Dendritic cell treated with granulocyte-macrophage colony-stimulating factor and Interleukin-4, amounts not matched to agents 40 ng/mL and 50 ng/mL, for 4 days (primary cell): ENCODE results near the gene PAX5.

Source experiments
- H3K27ac Mint-ChIP-seq: one replicate; pipeline ENCODE4 v1.8.0; 2022; ENCODE audit warnings: mild to moderate bottlenecking, mixed read lengths
- H3K27me3 Mint-ChIP-seq: one replicate; pipeline ENCODE4 v1.8.0; 2022; ENCODE audit warnings: mild to moderate bottlenecking, mixed read lengths
- H3K36me3 Mint-ChIP-seq: one replicate; pipeline ENCODE4 v1.8.0; 2022; ENCODE audit warnings: low read depth, mixed read lengths
- H3K4me1 Mint-ChIP-seq: one replicate; pipeline ENCODE4 v1.8.0; 2022; ENCODE audit warnings: low read depth, mixed read lengths
- H3K4me3 Mint-ChIP-seq: one replicate; pipeline ENCODE4 v1.8.0; 2022; ENCODE audit warnings: mild to moderate bottlenecking, moderate library complexity, mixed read lengths
- H3K9me3 Mint-ChIP-seq: one replicate; pipeline ENCODE4 v1.8.0; 2022; ENCODE audit warnings: mixed read lengths
- intact Hi-C: fragments of 100-400 bp; cut with micrococcal nuclease; formaldehyde crosslinking; loops from one replicate; pipeline ENCODE4 v1.15.0; 2022

The PAX5 gene

DNA sequence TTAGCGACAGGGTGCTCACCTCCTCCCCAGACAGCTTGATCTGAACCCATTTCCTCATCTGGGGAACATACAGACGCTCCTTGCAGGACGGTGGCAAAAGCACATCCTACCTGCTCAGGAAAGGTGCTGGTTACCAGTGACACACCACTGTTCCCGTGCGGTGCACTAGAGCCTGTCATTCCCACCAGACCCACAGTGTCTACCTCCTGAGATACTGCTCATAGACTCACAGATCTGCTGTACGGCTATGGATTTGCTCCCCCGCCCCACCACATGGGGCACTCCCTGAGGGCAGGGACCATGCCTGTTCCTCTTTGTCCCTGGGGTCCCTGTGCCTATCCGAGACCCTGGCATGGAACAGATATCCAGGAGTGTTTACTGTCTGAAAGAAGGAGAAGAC is 208.9 kb downstream of the PAX5 start:
- no peaks in the 10 kb centered on the region for H3K4me1 Mint-ChIP-seq
- intact Hi-C loops, result no loop called here
- H3K27me3 Mint-ChIP-seq, result peaks cover 3% of the 10 kb centered on the region
- no peaks in the 10 kb centered on the region for H3K9me3 Mint-ChIP-seq
- no peak overlapping the region for H3K4me3 Mint-ChIP-seq
- no peaks in the 10 kb centered on the region for H3K36me3 Mint-ChIP-seq
- H3K27ac Mint-ChIP-seq, result no peak overlapping the region

DNA sequence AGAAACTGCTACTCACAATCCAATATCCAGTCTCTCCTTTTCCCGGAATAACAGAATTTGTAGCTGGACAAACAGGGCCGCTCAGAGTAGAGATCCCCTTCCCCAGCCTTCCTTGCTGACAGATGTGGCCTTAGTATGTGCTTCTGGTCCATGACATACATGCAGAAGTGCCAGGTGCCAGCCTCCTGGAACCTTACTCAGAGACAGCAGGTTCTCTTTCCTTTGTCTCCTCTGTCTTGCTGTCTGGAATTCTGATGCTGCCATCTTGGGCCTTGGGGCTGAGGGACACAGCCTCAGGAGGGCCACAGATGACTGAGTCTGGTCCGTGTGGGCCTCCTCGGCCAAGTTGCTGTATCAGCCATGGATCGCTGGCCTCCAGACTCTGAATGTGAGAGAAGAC is 210.1 kb downstream of the PAX5 start:
- Mint-ChIP-seq H3K4me1 (no peaks in the 10 kb centered on the region), H3K9me3 (no peaks in the 10 kb centered on the region), H3K27me3 (peaks cover 14% of the 10 kb centered on the region), H3K27ac (no peak overlapping the region), H3K4me3 (no peak overlapping the region), H3K36me3 (no peaks in the 10 kb centered on the region)
- intact Hi-C loops, result no loop called here

DNA sequence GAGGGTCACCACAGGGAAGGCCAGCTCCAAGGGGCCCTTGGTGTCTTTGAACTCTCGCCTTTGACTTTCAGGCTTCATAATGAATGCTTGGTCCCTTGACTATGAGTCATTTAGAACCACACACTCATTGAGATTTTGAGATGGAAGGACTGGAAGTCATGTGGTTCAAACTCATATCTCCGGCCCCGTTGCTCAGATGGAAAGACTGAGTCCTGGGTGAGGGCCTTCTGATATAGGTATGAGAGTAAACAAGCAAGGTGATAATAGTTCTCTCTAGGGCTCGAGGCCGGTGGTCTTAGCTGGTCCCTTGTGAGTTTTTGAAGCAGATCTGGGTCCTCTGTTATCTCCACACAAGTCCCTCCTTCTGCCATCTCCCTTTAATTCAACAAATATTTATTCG is 210.6 kb downstream of the PAX5 start:
- Mint-ChIP-seq H3K27me3 (peaks cover 18% of the 10 kb centered on the region), H3K36me3 (no peaks in the 10 kb centered on the region), H3K9me3 (no peaks in the 10 kb centered on the region), H3K4me3 (no peak overlapping the region), H3K27ac (no peak overlapping the region), H3K4me1 (peaks cover 4% of the 10 kb centered on the region)
- intact Hi-C loops, result no loop called here

DNA sequence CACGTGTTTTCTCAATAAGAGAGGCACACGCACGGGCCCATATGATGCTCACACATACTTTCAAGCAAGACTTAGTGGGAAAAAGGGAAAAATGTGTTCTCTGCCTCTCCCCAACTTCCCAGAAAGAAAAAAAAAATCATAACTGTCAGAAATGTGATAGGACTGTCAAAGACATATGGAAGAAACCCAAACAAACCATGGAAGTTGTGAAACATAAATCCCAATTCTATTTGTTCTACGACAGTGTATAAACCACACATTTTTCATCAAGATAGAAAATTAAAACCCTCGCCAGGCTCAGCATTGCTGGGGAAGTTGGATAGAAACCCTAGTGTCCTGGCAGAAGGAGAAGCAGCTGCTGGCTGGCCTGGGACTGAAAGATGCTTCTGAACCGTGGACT is 211.9 kb downstream of the PAX5 start:
- Mint-ChIP-seq H3K36me3 (no peaks in the 10 kb centered on the region), H3K4me3 (no peak overlapping the region), H3K9me3 (no peaks in the 10 kb centered on the region), H3K4me1 (peaks cover 9% of the 10 kb centered on the region), H3K27ac (no peak overlapping the region), H3K27me3 (peaks cover 31% of the 10 kb centered on the region)
- intact Hi-C loops, result no loop called here

DNA sequence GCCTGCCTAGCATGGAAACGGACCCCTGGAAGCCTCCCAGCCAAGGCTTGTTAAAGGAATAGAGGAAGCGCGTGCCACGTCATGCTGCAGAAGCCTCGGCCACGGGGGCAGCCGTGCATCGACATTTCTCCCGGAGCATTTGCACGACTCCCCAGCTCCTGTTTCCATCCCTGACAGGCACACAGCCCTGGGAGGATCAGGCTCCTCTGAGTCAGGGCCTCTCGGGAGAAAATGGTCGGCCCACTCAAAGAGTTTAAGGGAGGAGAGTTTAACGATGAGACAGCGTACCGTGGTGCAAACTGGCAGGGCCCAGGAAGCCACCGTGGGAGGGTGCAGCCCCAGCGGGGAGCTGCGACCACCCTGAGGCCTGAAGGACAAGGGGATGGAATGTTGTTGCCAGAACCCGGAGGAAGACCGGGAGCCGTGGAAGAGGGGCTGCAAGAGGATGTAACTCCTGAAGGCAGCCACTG is 213.6 kb downstream of the PAX5 start:
- H3K27ac Mint-ChIP-seq, result no peak overlapping the region
- H3K27me3 Mint-ChIP-seq, result peaks cover 35% of the 10 kb centered on the region
- peaks cover 9% of the 10 kb centered on the region for H3K4me1 Mint-ChIP-seq
- no peaks in the 10 kb centered on the region for H3K36me3 Mint-ChIP-seq
- H3K4me3 Mint-ChIP-seq, result no peak overlapping the region
- no peaks in the 10 kb centered on the region for H3K9me3 Mint-ChIP-seq
- intact Hi-C loops, result no loop called here

DNA sequence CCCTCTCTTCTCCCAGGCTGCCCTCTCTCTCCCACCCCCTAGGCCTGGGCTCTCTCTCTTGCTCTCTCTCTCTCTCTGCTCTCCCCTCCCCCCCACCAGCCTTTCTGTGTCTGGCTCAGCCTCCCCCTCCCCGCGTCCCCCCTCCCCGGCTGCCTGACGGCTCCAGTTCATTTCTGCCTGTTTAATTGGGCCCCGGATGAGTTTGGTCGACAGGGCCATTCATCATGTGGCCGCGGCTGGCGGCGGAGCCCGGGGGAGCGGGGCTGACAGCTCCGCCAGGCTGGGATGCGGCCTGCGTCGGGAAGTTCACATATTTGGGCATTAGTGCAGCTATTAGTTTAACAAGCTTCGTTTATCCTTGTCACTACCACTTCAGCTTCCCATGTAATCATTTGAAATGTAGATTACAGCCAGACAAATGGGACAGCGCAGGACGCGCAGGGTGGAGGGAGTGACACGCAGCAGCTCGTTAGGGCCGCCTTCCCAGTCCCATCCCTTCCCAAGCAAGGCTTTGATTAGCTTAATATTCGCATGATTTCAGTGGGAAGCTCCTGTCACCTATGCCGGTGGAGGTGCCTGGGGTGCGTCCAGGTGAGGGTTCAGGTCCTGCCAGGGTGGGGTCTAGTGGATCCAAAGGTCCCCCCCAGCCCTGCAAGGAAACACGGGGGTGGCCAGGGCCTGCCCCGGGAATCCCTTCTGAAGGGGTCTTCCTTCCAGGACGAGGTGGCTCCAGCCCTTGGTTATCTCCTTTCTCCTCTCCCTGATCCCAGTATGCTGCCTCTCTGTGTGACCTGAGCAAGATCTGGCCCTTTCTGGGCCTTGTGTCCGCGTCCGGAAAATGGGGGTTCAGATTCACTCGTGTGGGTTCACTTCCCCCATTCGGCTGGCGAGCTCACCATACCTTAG is 214.8 kb downstream of the PAX5 start:
- Mint-ChIP-seq H3K36me3 (no peaks in the 10 kb centered on the region), H3K27ac (no peak overlapping the region), H3K4me1 (peaks cover 9% of the 10 kb centered on the region), H3K9me3 (no peaks in the 10 kb centered on the region), H3K27me3 (peaks cover 35% of the 10 kb centered on the region), H3K4me3 (no peak overlapping the region)
- intact Hi-C loops, result no loop called here

DNA sequence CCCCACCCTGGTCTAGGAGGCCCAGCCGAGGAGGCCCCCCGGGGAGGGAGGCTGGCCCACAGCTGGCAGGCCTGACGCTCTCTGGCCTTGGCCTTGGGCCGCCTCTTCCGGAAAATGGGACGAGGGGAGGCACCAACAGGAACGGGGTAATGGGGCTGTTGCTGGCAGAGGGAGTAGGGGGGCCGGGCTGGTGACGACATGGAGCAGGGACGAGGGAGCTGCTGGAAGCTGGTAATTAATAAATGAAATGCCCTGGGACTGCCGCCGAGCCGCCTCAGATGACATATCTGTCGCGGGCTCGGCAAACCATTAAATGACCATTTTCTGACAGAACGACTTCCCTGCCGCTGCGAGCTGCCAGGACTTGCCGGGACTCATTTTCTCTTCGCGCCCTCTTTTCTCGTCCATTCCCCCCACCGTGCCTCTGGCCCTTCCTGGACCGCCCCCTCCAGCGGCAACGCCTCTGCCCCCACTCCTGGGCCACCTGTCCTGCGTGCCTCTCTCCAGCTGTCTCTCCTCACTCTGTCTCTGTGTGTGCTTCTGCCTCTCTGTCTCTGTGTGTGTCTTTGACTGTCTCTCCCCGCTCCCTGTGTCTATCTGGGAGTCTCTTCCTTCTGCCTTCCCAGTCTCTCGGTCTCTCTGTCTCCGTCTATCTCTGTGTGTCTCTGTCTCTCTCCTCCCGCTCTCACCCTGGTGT is 215.7 kb downstream of the PAX5 start:
- Mint-ChIP-seq H3K9me3 (no peaks in the 10 kb centered on the region), H3K36me3 (no peaks in the 10 kb centered on the region), H3K4me3 (peak overlapping the region; percentile 21), H3K4me1 (peaks cover 9% of the 10 kb centered on the region), H3K27me3 (peaks cover 35% of the 10 kb centered on the region), H3K27ac (no peak overlapping the region)
- intact Hi-C loops, result no loop called here

DNA sequence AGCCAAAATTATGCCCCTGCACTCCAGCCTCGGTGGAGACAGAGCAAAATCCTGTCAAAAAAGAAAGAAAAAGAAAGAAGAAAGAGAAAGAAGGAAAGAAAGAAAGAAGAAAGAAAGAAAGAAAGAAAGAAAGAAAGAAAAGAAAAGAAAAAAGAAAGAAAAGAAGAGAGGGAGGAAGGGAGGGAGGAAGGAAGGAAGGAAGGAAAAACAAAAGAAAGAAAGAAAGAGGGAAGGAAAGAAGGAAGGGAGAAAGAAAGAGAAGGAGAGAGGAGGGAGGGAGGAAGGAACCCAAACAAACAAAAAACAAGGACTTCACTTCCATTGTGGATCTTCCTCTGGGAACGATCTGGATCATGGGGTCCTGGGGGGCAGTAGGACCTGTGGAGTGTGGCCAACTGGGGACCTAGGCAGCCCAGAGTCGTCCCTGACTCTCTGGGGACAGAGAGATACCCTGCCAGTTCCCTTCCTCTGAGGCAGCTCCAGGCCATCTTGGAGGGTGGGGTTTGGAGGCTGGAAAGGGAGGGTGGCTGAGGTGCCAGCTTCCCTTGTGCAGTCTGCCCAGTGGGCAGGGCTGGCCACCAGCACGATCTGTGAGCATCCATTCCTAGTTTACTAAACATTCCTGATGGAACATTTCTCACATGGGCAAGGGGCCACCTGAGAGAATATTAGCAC is 216.8 kb downstream of the PAX5 start:
- no peak overlapping the region for H3K4me3 Mint-ChIP-seq
- peaks cover 35% of the 10 kb centered on the region for H3K27me3 Mint-ChIP-seq
- H3K27ac Mint-ChIP-seq, result no peak overlapping the region
- H3K36me3 Mint-ChIP-seq, result no peaks in the 10 kb centered on the region
- H3K4me1 Mint-ChIP-seq, result peaks cover 9% of the 10 kb centered on the region
- intact Hi-C loops, result no loop called here
- H3K9me3 Mint-ChIP-seq, result no peaks in the 10 kb centered on the region

DNA sequence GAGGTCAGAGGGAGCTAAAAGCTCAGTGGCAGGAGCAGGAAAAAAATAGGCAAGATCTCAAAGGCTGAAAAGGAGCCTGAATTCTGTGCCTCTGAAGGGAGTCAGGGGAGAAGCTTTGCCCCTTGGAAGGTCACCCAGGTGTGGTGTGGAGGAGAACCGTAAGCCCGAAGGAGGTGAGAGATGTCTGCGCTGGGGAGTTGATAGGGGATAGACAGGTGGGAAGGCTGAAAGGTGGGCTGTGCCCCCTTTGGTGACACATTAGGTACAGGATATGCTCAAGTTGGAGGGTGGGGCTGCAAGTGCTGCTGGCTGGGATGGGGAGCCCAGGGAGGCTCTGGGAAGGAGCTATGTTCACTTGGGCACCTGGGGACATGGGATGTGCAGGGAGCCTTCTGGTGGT is 217.7 kb downstream of the PAX5 start:
- intact Hi-C loops, result no loop called here
- Mint-ChIP-seq H3K27me3 (peaks cover 35% of the 10 kb centered on the region), H3K27ac (no peak overlapping the region)

DNA sequence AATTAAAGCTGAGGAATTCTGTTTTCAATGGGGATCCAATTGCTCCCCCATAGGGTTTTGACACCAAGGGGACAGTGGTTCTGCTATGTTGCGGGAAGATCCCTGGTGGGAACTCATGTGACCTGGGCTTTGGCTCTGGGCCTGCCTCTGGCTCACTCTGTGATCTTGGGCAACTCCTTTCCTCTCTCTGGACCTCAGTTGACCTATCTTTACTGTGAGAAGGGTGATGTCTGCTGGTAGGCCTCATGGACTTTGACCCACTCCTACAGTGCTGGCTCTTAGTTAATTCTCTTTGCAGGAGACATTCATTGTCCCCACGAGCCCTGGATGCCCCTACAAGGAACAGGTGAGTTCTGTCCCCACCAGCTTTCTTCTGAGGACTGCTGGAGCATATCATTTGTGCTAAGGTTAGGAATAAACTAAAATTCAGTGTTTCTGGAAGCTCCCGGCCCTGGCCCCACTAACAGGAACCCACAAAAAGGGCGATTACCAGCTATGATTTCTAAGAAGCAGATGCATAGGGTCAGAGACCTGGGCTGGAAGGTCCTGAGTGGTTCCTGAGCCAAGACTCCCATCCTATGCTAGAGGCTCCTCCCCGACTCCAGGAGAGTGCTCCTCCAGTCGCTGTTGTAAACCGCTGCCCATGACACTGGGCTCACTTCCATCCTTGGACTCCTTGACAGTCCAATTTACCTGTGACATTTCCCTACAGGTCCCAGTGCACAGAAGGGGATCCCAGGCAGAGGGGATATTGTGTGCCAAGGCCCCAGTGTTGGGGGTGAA is 218.3 kb downstream of the PAX5 start:
- Mint-ChIP-seq H3K27me3 (peaks cover 34% of the 10 kb centered on the region), H3K4me3 (no peak overlapping the region), H3K9me3 (no peaks in the 10 kb centered on the region), H3K27ac (no peak overlapping the region), H3K36me3 (no peaks in the 10 kb centered on the region), H3K4me1 (peaks cover 9% of the 10 kb centered on the region)
- intact Hi-C loops, result no loop called here

More for the DNA sequence above, 217.7 kb downstream of the PAX5 start:
- H3K9me3 Mint-ChIP-seq, result no peaks in the 10 kb centered on the region
- H3K4me3 Mint-ChIP-seq, result no peak overlapping the region
- H3K36me3 Mint-ChIP-seq, result no peaks in the 10 kb centered on the region
- peaks cover 9% of the 10 kb centered on the region for H3K4me1 Mint-ChIP-seq

DNA sequence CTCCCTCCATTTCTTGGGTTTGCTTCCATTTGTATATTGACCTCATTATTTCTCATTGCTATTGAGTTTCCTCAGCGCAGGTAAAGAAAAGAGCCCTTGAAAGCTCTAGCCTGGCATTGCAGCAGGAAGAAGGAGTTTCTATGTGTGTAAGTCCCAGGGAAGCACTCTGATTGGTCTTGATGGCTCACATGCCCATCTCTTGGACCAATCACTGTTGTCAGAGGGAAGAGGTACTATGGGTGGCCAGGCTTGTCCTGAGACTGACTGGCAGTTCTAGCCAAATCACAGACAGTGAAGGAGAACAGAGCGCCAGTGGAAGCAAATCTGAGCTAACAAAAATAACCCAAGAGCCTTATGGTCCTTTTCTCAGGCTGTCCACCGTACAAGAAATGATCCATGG is 219.0 kb downstream of the PAX5 start:
- peaks cover 9% of the 10 kb centered on the region for H3K4me1 Mint-ChIP-seq
- intact Hi-C loops, result no loop called here
- H3K4me3 Mint-ChIP-seq, result no peak overlapping the region
- H3K27me3 Mint-ChIP-seq, result peaks cover 30% of the 10 kb centered on the region
- no peaks in the 10 kb centered on the region for H3K36me3 Mint-ChIP-seq
- H3K9me3 Mint-ChIP-seq, result no peaks in the 10 kb centered on the region
- no peak overlapping the region for H3K27ac Mint-ChIP-seq

DNA sequence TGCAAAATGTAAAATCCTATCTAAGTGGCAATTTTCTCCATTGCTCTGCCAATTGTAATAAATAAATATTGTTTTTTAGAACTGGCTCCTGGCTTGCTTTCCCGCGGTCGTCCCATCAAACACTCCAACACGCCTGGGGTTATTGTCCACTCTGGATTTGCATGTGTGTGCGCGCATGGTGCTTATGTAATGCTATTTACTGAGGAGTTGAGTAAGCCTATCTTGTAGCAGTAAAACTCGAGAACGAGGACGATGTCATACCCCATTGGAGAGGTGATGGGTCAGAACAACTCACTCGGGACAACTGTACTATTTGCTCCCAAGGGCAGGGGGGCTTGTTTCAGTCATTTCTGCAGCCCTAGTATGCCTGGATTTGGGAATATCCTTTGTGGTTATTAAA is 220.9 kb downstream of the PAX5 start:
- peaks cover 14% of the 10 kb centered on the region for H3K27me3 Mint-ChIP-seq
- no peaks in the 10 kb centered on the region for H3K9me3 Mint-ChIP-seq
- no peak overlapping the region for H3K4me3 Mint-ChIP-seq
- peaks cover 1% of the 10 kb centered on the region for H3K4me1 Mint-ChIP-seq
- H3K36me3 Mint-ChIP-seq, result no peaks in the 10 kb centered on the region
- intact Hi-C loops, result no loop called here
- no peak overlapping the region for H3K27ac Mint-ChIP-seq

DNA sequence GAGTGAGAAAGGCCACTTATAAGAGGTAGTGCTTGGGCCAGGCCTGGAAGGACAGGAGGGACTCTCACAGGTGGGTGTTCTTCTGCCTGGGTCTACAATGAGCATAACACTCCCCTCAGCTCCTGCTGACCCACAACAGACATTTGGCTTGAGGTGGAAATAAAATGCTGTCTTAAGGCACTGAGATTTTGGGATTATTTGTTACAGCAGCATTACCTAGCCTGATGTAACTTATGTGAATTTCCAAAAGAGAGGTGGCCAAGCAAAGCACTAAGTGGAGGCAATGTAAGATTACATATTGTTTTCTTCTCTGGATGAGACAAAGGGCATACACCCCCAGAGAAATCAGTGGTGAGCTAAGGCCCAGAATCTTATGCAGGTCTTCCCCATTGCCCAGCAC is 221.5 kb downstream of the PAX5 start:
- Mint-ChIP-seq H3K9me3 (no peaks in the 10 kb centered on the region), H3K27ac (no peak overlapping the region), H3K4me3 (no peak overlapping the region), H3K4me1 (no peaks in the 10 kb centered on the region), H3K36me3 (no peaks in the 10 kb centered on the region), H3K27me3 (peaks cover 8% of the 10 kb centered on the region)
- intact Hi-C loops, result no loop called here
